GM12878 (cell line): ENCODE measurements around the gene IL22RA2. TPM values are rescaled to one million over a fixed set of nuclear protein-coding genes. Genes with fewer than 3 reads are reported as not detected.
A peak's percentile ranks its signal among the peaks of the same experiment; 100 is the strongest.

Experiments used
- CBX5 ChIP-seq: sonication (generic); IDR thresholded peaks from 2 replicates; pipeline ENCODE4 v1.6.1; 2016; ENCODE audit warnings: low read depth, moderate library complexity, mild to moderate bottlenecking, inconsistent platforms
- DPF2 ChIP-seq: fragments of 450-650 bp; IDR thresholded peaks from 2 replicates; pipeline ENCODE4 v1.6.1; 2017; ENCODE audit warnings: mild to moderate bottlenecking
- MEF2A ChIP-seq: IDR thresholded peaks from 2 replicates; pipeline ENCODE4 v1.6.1; 2011; ENCODE audit warnings: low read depth, mild to moderate bottlenecking, low read length, moderate library complexity; ENCODE audit not compliant: insufficient read depth
- MTA3 ChIP-seq: IDR thresholded peaks from 2 replicates; pipeline ENCODE4 v1.6.1; 2012; ENCODE audit warnings: low read length, inconsistent platforms, borderline replicate concordance
- ZNF207 ChIP-seq: fragments of 450-650 bp; IDR thresholded peaks from 2 replicates; pipeline ENCODE4 v1.6.1; 2014; ENCODE audit warnings: antibody characterized with exemption, mild to moderate bottlenecking, borderline replicate concordance
- polyA plus RNA-seq, 11 experiments: library from polyadenylated mRNA; depleted of rRNA in 4 of 11; unstranded in 6 of 11; stranded (reverse) in 5 of 11; fragments of >200 nt; fragmentation: Nextera tagmentation in 4 of 11; fragmentation: Illumina TruSeq in 1 of 11; extraction: Ambion mirVana in 4 of 11; extraction: Trizol in 1 of 11; gene quantifications; 1 replicate in 1 of 11; 2 replicates in 10 of 11; pipeline versions ENCODE4 v1.2.1 to v1.2.3, GENCODE V29; 2011 to 2016; ENCODE audit warnings: inconsistent platforms in 2 of 11, missing spikeins in 2 of 11, low read depth in 1 of 11
- total RNA-seq, 4 experiments: library from RNA; depleted of rRNA in 3 of 4; stranded (reverse); fragments of >200 nt in 3 of 4; fragmentation: Illumina TruSeq in 1 of 4; extraction: Trizol in 1 of 4; gene quantifications; 2 replicates each; pipeline versions ENCODE4 v1.2.1 to v1.2.3, GENCODE V29; 2013 to 2021
- TF ChIP-seq, protein P1 (sequence below): fragments of 450-650 bp; IDR thresholded peaks from 2 replicates; pipeline ENCODE4 v1.6.1; 2017; ENCODE audit warnings: mild to moderate bottlenecking, low read depth, inconsistent platforms; ENCODE audit not compliant: poor library complexity, severe bottlenecking
- TF ChIP-seq, protein P2 (sequence below): fragments of 450-650 bp; IDR thresholded peaks from 2 replicates; pipeline ENCODE4 v1.6.1; 2016; ENCODE audit warnings: mild to moderate bottlenecking, moderate library complexity, borderline replicate concordance
- TF ChIP-seq, protein P3 (sequence below): fragments of 450-650 bp; formaldehyde crosslinking; IDR thresholded peaks from 2 replicates; pipeline ENCODE4 v1.4.0; 2022; ENCODE audit warnings: mild to moderate bottlenecking, moderate library complexity
- TF ChIP-seq, protein P4 (sequence below): IDR thresholded peaks from 2 replicates; pipeline ENCODE4 v1.6.1; 2012; ENCODE audit warnings: low read depth, low read length, improper control_type of control experiment

IL22RA2 gene
- total and polyA plus RNA-seq, 10 of the 15 experiments (the other 5 are each of a cell fraction or from before 2014, with no cell fraction given): 0.05 to 0.22 (median 0.09) TPM; not detected in 3

DNA sequence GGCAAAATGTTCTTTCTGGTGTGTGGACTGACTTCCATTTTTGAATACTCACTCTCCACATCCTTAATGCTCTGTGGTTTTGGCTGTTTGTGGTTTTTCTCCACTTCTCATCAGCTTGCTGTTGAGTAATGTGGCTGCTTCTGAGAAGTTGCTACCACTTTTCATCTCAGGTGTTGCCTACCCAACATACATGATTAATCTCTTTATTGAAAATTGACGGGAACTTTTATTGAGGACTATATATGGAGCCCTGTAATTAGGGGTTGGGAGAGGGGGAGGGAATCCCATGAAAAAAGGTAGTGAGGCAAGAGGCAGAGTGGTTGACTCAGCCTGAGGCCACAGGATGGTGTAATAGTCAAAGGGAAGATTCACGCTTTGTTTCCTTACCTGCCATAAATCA lies 17.6 kb downstream of the IL22RA2 start (continued):
- TF ChIP-seq, protein P1, sequence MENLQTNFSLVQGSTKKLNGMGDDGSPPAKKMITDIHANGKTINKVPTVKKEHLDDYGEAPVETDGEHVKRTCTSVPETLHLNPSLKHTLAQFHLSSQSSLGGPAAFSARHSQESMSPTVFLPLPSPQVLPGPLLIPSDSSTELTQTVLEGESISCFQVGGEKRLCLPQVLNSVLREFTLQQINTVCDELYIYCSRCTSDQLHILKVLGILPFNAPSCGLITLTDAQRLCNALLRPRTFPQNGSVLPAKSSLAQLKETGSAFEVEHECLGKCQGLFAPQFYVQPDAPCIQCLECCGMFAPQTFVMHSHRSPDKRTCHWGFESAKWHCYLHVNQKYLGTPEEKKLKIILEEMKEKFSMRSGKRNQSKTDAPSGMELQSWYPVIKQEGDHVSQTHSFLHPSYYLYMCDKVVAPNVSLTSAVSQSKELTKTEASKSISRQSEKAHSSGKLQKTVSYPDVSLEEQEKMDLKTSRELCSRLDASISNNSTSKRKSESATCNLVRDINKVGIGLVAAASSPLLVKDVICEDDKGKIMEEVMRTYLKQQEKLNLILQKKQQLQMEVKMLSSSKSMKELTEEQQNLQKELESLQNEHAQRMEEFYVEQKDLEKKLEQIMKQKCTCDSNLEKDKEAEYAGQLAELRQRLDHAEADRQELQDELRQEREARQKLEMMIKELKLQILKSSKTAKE: no peak
- TF ChIP-seq MTA3: peak; percentile 62; the same call in 1 of the 2 replicates
- peak; percentile 82; the same call in 1 of the 2 replicates for TF ChIP-seq CBX5
- peak; percentile 42; the same call in 1 of the 2 replicates for TF ChIP-seq DPF2
- TF ChIP-seq MEF2A: 0 out of 2 replicates have a peak, but pooled peaks have one; percentile 17
- TF ChIP-seq, protein P2, sequence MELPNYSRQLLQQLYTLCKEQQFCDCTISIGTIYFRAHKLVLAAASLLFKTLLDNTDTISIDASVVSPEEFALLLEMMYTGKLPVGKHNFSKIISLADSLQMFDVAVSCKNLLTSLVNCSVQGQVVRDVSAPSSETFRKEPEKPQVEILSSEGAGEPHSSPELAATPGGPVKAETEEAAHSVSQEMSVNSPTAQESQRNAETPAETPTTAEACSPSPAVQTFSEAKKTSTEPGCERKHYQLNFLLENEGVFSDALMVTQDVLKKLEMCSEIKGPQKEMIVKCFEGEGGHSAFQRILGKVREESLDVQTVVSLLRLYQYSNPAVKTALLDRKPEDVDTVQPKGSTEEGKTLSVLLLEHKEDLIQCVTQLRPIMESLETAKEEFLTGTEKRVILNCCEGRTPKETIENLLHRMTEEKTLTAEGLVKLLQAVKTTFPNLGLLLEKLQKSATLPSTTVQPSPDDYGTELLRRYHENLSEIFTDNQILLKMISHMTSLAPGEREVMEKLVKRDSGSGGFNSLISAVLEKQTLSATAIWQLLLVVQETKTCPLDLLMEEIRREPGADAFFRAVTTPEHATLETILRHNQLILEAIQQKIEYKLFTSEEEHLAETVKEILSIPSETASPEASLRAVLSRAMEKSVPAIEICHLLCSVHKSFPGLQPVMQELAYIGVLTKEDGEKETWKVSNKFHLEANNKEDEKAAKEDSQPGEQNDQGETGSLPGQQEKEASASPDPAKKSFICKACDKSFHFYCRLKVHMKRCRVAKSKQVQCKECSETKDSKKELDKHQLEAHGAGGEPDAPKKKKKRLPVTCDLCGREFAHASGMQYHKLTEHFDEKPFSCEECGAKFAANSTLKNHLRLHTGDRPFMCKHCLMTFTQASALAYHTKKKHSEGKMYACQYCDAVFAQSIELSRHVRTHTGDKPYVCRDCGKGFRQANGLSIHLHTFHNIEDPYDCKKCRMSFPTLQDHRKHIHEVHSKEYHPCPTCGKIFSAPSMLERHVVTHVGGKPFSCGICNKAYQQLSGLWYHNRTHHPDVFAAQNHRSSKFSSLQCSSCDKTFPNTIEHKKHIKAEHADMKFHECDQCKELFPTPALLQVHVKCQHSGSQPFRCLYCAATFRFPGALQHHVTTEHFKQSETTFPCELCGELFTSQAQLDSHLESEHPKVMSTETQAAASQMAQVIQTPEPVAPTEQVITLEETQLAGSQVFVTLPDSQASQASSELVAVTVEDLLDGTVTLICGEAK: no peak
- TF ChIP-seq ZNF207: no peak
- TF ChIP-seq, protein P3, sequence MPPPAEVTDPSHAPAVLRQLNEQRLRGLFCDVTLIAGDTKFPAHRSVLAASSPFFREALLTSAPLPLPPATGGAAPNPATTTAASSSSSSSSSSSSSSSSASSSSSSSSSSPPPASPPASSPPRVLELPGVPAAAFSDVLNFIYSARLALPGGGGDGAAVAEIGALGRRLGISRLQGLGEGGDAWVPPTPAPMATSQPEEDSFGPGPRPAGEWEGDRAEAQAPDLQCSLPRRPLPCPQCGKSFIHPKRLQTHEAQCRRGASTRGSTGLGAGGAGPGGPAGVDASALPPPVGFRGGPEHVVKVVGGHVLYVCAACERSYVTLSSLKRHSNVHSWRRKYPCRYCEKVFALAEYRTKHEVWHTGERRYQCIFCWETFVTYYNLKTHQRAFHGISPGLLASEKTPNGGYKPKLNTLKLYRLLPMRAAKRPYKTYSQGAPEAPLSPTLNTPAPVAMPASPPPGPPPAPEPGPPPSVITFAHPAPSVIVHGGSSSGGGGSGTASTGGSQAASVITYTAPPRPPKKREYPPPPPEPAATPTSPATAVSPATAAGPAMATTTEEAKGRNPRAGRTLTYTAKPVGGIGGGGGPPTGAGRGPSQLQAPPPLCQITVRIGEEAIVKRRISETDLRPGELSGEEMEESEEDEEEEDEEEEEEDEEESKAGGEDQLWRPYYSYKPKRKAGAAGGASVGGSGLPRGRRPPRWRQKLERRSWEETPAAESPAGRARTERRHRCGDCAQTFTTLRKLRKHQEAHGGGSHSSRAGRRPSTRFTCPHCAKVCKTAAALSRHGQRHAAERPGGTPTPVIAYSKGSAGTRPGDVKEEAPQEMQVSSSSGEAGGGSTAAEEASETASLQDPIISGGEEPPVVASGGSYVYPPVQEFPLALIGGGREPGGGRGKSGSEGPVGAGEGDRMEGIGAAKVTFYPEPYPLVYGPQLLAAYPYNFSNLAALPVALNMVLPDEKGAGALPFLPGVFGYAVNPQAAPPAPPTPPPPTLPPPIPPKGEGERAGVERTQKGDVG (CRISPR knock-in tag): no peak
- TF ChIP-seq, protein P4, sequence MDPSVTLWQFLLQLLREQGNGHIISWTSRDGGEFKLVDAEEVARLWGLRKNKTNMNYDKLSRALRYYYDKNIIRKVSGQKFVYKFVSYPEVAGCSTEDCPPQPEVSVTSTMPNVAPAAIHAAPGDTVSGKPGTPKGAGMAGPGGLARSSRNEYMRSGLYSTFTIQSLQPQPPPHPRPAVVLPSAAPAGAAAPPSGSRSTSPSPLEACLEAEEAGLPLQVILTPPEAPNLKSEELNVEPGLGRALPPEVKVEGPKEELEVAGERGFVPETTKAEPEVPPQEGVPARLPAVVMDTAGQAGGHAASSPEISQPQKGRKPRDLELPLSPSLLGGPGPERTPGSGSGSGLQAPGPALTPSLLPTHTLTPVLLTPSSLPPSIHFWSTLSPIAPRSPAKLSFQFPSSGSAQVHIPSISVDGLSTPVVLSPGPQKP: no peak
